Lower leg skin (tissue), 4 donors: ENCODE measurements around the gene SLC17A2. TPM values are rescaled to one million over a fixed set of nuclear protein-coding genes. Genes with fewer than 3 reads are reported as not detected.

ENCODE experiments used
- DNase-seq, 2 donors: peaks; one replicate each; pipeline ENCODE4 v3.0.0-alpha.2; 2019; ENCODE audit warnings: low spot score in 2 of 2
- H3K4me3 ChIP-seq: fragments of 200-600 bp; sonication (generic); 2 replicates; pipeline ENCODE4 v1.5.1; 2017; ENCODE audit warnings: mild to moderate bottlenecking, low read depth; ENCODE audit not compliant: poor library complexity, severe bottlenecking
- CTCF ChIP-seq, 3 donors: fragments of 450-650 bp; IDR thresholded peaks; one replicate each; pipeline ENCODE4 v1.5.1; 2016; ENCODE audit warnings: antibody characterized with exemption in 3 of 3, mild to moderate bottlenecking in 3 of 3, moderate library complexity in 2 of 3
- POLR2A ChIP-seq, 2 donors: fragments of 450-650 bp; IDR thresholded peaks; one replicate each; pipeline ENCODE4 v1.6.1; 2016 to 2017; ENCODE audit warnings: antibody characterized with exemption in 2 of 2, mild to moderate bottlenecking in 1 of 2, moderate library complexity in 1 of 2
- WGBS, 2 donors: methylation state at CpG; one replicate each; pipeline ENCODE4 v1.1.5; 2018; 5-methylcytosine and 5-hydroxymethylcytosine counted together
- intact Hi-C: fragments of 100-400 bp; cut with DNase I; formaldehyde crosslinking; loops from one replicate; pipeline ENCODE4 v1.15.0; 2023; ENCODE audit warnings: low total_unique reads
- total RNA-seq, 4 donors: library from RNA; depleted of rRNA; stranded (reverse); fragments of >200 nt; gene quantifications; one replicate each; pipeline ENCODE4 v1.1.0, GENCODE V29; 2016

SLC17A2 gene
- total RNA-seq, 4 donors from 2014 or later, result not detected

- no peak overlapping the region for H3K4me3 ChIP-seq
- intact Hi-C loops, result no loop called here
- TF ChIP-seq POLR2A (IDR thresholded peaks at IDR 0.05) (no peak), CTCF (IDR thresholded peaks at IDR 0.05) (no peak)
- no peak for DNase-seq
- 71% methylated on average over 3 of the region's 3 CpGs for WGBS, 2 donors
These were observed 61.9 kb downstream of the SLC17A2 start for GRCh38 chr6:25868436-25869183.

- intact Hi-C loops, result no loop called here
- WGBS, 2 donors, result 80% methylated on average over 3 of the region's 3 CpGs
- no peak overlapping the region for H3K4me3 ChIP-seq
- DNase-seq, result no peak
- no peak for TF ChIP-seq CTCF (IDR thresholded peaks at IDR 0.05)
These were observed 64.5 kb downstream of the SLC17A2 start for GRCh38 chr6:25866011-25866410.

GRCh38 chr6:25863360-25863759, 67.1 kb downstream of the SLC17A2 start:
- intact Hi-C loops, result no loop called here
- 81 to 86% methylated on average over 2 of the region's 2 CpGs for WGBS, 2 donors
- no peak for TF ChIP-seq CTCF (IDR thresholded peaks at IDR 0.05)
- no peak for TF ChIP-seq POLR2A (IDR thresholded peaks at IDR 0.05)
- H3K4me3 ChIP-seq, result no peak overlapping the region
- DNase-seq, result no peak

Other genes starting within 250 kb of the SLC17A2 start
- gene SLC17A4, start 175.9 kb downstream of the SLC17A2 start, total RNA-seq, result not detected
- gene SLC17A1, start 98.6 kb downstream of the SLC17A2 start, total RNA-seq, result not detected
- gene SLC17A3, start 56.4 kb downstream of the SLC17A2 start, total RNA-seq, result not detected
- 1 to 10 TPM; 4.7 to 8.0 (median 6.5) TPM for gene TRIM38, start 32.1 kb upstream of the SLC17A2 start, total RNA-seq
- 1 to 10 TPM; 4.2 to 6.8 (median 5.5) TPM for gene HFE, start 156.7 kb upstream of the SLC17A2 start, total RNA-seq